HG03565 (cell line): Measurements from ENCODE around the gene RPN1.
"Not testable (repeated sequence)": the region's sequence is repeated elsewhere in the genome, so short reads cannot be mapped to it uniquely, and the experiment has no call there.

Experiments used
- ATAC-seq: cut with Tn5 transposase; IDR thresholded peaks from one replicate; pipeline ENCODE4 v1.9.1; 2021; ENCODE audit warnings: mild to moderate bottlenecking, moderate library complexity; ENCODE audit not compliant: unreplicated experiment

RPN1 gene

GRCh38 chr3:128613083-128613829 is 37.4 kb downstream of the RPN1 start:
- ATAC-seq = no peak

GRCh38 chr3:128610451-128611070 is 40.1 kb downstream of the RPN1 start:
- no peak for ATAC-seq

GRCh38 chr3:128609294-128609693 is 41.3 kb downstream of the RPN1 start:
- ATAC-seq = no peak

- ATAC-seq = no peak
These were observed 42.9 kb downstream of the RPN1 start for GRCh38 chr3:128607710-128608048.

- no peak for ATAC-seq
These were observed 44.5 kb downstream of the RPN1 start for GRCh38 chr3:128606094-128606493.

- no peak for ATAC-seq
These were observed 45.2 kb downstream of the RPN1 start for GRCh38 chr3:128605091-128606046.

GRCh38 chr3:128603811-128604775 is 46.5 kb downstream of the RPN1 start:
- no peak for ATAC-seq

GRCh38 chr3:128603313-128603712 is 47.3 kb downstream of the RPN1 start:
- ATAC-seq = no peak

GRCh38 chr3:128598884-128599664 is 51.5 kb downstream of the RPN1 start:
- ATAC-seq = no peak

- ATAC-seq = no peak
These were observed 52.7 kb downstream of the RPN1 start for GRCh38 chr3:128597900-128598299.

- no peak for ATAC-seq
These were observed 57.8 kb downstream of the RPN1 start for GRCh38 chr3:128592864-128593263.

GRCh38 chr3:128591738-128592426 is 58.7 kb downstream of the RPN1 start:
- ATAC-seq = no peak

- no peak for ATAC-seq
These were observed 59.7 kb downstream of the RPN1 start for GRCh38 chr3:128590948-128591347.

GRCh38 chr3:128589985-128590384 is 60.6 kb downstream of the RPN1 start:
- ATAC-seq = not testable (repeated sequence)

GRCh38 chr3:128588147-128588546 is 62.5 kb downstream of the RPN1 start:
- no peak for ATAC-seq

- ATAC-seq = no peak
These were observed 63.2 kb downstream of the RPN1 start for GRCh38 chr3:128587391-128587790.

- ATAC-seq = not testable (repeated sequence)
These were observed 63.7 kb downstream of the RPN1 start for GRCh38 chr3:128586932-128587331.

- not testable (repeated sequence) for ATAC-seq
These were observed 64.2 kb downstream of the RPN1 start for GRCh38 chr3:128586391-128586790.

GRCh38 chr3:128585974-128586373 is 64.6 kb downstream of the RPN1 start:
- ATAC-seq = no peak
